Fibroblast of skin of right biceps (primary cell): Measurements from ENCODE around the gene CDC5L.
"Not testable (repeated sequence)": the region's sequence is repeated elsewhere in the genome, so short reads cannot be mapped to it uniquely, and the experiment has no call there.

Experiments used
- DNase-seq: peaks from one replicate; pipeline ENCODE4 v3.0.0-alpha.2; 2013

Gene CDC5L

DNA sequence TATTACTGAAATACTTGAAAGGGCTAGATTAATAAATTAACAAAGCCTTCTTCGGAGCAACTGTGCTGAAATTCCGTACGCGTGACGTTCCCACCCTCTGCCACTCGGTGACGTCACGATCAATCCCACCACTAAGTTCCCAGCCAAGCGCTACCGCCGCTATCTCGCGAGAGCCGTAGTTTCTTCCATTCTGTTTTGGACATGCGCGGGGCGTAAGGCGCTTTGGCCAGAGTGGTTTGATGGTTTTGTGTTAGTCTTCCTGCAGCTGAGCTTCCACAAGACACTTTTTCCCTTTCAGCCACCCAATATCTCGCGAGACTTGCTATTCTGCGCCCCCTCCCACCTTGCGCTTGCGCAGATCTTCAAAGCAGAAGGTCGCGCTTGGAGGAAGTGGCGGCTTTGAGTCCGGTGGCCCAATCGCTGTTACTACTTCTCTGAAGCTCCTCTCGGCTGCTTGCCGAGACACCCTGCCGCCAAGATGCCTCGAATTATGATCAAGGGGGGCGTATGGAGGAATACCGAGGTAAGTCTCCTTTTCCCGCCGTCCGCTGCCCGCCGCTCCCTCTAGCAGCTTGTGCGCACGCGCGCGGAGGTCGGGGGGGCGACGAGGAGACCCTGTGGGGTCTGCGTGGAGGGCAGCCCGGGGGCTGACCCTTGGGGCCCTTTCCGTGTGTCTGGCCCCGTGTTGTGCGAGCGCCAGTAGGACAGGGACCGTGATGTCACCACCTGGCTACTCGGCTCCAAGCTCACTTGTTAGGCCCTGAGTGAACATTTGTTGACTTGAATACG is at the start of gene CDC5L:
Gene CDC5L, plus strand, starts transcription at position 361 of the 789 bp plus-strand sequence. Its CDS starts 118 bp downstream, at position 479.
- DNase-seq = peak; percentile 100

- peak; percentile 51 for DNase-seq
Observed at GRCh38 chr6:44338228-44339122, 49.0 kb upstream of the CDC5L start.

GRCh38 chr6:44339301-44339700 is 48.2 kb upstream of the CDC5L start:
- DNase-seq = no peak

DNA sequence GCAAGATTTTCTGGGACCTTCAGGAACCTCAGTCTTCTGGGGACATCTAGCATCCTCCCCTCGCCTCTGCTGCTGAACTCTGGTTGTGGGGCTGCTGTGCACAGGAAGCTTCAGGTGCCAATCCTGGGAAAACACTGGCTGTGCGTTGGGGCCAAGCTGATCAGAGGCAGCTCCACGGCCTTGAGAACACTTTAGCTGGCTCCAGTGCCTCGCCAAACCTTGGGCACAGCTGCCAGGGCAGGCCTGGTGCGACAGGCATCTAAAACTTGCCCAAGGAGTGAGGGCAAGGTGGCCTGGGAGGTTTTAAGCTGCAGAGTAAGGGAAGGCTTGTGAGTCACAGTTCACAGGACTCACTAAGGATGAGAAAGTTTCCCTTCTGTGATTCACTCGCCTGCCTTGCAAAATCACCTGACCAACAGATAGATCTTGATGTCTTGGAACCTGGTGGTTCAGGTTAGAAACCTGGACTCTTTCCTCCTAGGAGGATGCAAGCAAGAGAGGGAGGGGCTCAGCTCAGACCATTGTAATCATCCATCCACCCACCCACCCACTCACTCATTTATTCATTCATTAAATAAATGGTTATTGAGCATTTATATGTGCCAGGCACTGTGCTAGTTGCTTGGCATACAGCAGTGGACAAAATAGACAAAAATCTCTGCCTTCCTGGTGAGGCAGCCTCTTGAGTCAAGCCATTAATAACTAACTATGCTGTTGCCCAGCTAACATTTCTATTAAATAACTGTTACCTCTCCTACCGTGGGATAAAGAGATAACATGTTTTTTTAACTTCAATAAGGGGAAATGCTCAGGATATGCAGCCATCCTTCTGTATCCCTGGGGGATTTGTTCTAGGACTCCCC is 47.5 kb upstream of the CDC5L start:
- peak; percentile 4 for DNase-seq

DNA sequence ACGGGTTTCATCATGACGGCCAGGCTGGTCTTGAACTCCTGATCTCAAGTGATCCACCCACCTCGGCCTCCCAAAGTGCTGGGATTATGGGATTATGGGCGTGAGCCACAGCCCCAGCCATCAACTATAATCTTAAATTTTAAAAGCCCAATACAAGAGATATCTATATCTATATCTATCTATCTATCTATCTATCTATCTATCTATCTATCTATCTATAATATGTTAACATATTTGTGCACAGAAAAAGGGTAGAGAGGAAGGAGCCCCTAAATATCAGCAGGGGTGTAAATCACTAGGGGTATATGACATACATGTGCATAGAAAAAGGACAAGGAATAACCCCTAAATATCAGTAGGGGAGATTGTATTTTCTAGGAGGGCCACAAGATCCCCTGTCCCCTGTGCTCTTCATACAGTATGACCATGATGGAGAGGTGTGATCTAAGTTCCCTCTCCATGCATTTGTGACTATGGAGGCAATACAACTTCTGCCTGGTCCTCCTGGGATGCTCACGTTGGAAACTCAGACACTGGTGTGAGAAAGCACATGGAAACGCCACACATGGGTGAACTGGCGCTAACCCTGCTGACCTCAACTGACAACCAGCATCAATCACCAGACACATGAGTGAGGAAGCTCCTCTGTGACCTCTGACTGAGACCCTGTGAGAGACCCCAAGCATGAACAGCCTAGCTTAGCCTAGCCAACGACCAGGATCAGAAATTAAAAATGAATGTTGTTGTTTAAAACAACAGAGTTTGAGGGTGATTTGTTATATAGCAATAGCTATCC is 46.2 kb upstream of the CDC5L start:
- DNase-seq = no peak

- DNase-seq = no peak
Observed at GRCh38 chr6:44342052-44342451, 45.5 kb upstream of the CDC5L start.

- DNase-seq = no peak
Observed at GRCh38 chr6:44342489-44342888, 45.0 kb upstream of the CDC5L start, which contains the start of gene SPATS1. Gene SPATS1 (plus strand): TSS chr6:44342650. CDS start chr6:44343096, 446 bp downstream.

- not testable (repeated sequence) for DNase-seq
Observed at GRCh38 chr6:44346818-44347217, 40.7 kb upstream of the CDC5L start.

DNA sequence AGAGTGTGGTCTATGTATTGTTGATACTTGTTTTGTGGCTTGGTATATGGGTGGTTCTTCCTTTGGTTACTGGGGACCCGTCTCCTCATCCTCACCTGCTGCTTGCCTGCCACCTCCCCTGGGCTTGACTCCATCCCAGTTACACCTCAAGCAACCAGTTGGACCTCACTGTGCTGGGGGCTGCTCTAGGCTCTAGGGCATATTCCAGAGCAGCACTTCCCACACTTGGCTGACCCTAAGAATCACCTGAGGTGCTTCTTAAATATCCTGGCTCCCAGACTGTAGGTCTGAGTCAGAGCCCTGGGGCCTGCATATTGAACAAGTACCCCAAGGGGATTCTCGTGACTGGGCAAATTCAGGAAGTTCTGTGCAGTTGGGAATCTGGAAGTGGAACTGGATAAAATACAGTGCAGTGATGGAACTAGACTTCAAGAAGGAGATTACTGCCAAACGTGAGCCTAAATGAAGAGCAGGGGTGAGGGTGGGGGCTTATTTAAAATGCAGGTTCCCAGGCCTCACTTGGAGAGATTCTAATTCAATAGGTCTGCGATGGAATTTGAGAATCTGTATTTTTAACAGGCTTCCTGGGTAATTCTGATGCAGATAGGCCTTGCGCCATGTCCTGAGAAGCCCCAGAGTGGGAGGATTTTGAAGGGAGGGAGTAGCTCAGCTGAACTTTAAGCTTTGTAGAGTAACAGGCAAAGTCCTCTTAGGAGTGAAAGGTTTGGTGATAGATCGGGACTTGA is 37.4 kb upstream of the CDC5L start:
- no peak for DNase-seq

DNA sequence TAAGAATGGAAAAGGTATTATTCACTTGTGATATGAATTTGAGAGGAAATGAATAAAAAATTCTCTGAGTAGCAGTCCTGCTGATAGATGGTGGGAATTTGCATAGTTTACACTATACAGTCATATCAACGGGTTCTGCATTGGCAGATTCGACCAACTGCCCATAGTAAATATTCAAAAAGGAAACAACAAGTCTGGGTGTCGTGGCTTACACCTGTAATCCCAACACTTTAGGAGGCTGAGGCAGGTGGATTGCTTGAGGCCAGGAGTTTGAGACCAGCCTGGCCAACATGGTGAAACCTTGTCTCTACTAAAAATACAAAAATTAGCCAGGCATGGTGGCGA is 36.9 kb upstream of the CDC5L start:
- not testable (repeated sequence) for DNase-seq

DNA sequence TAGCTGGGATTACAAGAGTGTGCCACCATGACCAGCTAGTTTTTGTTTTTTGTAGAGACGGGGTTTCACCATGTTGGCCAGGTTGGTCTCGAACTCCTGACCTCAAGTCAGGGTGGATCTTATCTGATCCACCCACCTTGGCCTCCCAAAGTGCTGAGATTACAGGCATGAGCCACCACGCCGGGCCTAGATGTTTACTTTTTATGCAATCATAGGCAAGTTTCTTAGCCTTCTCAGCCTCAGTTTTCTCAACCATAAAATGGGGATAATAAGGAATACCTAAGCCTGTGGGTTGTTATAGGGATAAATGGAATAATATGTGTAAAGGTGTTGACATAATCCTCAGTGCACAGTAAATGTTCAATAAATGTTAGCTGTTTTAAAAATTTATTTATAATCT is 35.2 kb upstream of the CDC5L start:
- no peak for DNase-seq

- no peak for DNase-seq
Observed at GRCh38 chr6:44353336-44353735, 34.2 kb upstream of the CDC5L start.

DNA sequence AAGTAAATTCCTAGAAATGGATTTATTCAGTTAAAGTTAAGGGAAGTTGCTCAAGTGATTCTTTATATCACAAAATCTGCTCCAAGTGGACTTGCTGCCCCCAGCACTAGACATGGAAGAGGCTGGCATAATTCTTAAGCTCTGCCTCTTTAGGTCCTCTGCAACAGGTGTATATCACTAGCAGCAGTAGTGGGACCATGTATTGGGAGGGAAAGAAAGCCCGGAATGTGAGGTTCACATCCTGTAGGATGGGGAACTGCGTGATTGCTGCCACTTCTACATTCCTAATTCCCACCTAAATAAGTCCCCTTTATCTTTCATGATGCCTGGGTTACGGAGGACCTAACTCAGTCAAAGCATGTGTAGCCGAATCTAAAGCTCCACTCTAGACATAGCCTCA is 31.9 kb upstream of the CDC5L start:
- no peak for DNase-seq

DNA sequence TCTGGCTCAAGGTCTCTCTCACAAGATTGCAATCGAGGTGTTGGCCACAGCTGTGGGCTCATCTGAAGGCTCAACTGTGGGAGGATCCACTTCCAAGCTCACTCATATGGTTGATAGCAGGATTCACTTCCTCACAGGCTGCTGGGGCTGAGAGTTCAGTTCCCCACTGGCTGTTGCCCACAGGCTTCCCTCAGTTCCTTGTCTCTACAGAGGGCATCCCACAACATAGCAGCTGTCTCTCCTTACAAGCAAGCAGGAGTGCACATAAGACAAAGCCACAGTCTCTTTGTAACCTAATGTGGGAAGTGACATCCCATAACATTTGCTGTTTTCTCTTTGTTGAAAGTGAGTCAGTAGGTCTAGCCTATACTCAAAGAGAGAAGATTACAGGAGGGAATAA is 31.0 kb upstream of the CDC5L start:
- DNase-seq = no peak

DNA sequence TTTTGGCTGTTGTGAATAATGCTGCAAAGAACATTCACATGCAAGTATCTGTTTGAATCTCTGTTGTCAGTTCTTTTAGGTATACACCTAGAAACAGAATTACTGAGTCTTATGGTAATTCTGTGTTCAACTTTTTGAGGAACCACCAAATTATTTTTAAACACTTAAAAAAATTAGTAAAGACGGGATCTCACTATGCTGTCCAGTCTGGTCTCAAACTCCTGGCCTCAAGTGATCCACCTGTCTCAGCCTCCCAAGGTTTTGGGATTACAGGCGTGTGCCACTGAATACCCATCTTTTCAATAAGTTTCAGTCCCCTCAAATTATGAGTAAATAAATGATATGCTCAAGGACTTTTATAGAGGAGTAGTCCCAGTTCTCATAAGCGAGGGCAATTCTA is 27.5 kb upstream of the CDC5L start:
- DNase-seq = no peak

- DNase-seq = no peak
Observed at GRCh38 chr6:44361947-44362346, 25.6 kb upstream of the CDC5L start.

DNA sequence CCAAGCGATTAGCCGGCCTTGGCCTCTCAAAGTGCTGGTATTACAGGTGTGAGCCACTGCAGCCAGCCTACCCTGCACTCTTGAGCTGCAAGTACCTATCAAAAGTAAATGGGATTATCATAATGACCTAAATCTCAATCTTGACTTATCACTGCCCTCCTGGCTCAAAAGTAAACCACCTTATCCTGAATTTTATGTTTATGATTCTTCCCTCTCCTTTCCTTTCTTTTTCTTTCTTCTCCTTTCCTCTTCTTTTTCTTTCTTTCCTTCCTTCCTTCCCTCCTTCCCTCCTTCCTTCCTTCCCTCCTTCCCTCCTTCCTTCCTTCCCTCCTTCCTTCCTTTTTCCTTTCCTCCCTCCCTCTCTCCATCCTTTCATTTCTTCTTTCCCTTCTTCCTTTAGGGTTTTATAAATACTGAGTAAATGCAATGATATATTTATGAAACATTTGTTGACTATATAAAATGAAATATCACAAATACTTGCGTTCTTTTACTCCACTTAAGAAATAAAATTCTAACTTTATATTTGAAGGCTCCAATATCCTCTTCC is 24.1 kb upstream of the CDC5L start:
- no peak for DNase-seq

- DNase-seq = no peak
Observed at GRCh38 chr6:44366781-44367180, 20.7 kb upstream of the CDC5L start.

- DNase-seq = peak; percentile 2
Observed at GRCh38 chr6:44367681-44368080, 19.8 kb upstream of the CDC5L start.

GRCh38 chr6:44373051-44373450 is 14.5 kb upstream of the CDC5L start:
- no peak for DNase-seq

DNA sequence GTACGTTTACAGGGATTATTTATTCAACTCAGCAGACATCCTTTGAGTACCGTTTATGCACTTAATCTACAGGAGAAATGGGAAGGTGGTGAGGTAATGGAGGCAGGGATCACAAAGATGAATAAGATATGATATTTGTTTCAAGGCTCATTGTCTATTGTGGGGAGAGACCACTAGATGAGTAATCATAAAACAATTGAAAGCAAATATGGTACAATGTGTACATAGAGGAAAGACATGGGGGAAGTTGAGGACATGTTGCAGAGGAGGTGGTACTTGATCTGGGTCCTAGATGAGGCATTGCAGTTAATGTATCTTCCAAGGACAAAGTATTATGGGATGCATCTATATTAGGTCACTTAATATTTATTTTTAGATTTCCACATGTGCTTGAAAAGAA is 13.7 kb upstream of the CDC5L start:
- DNase-seq = peak; percentile 1
